Thyroid gland (tissue), 4 donors: ENCODE data around the gene PFKFB2. TPM values are rescaled to one million over a fixed set of nuclear protein-coding genes. Genes with fewer than 3 reads are reported as not detected.

Experiments used
- DNase-seq, 2 donors: peaks; one replicate each; pipeline ENCODE4 v3.0.0-alpha.2; 2019
- H3K27ac ChIP-seq, 3 donors: fragments of 200-600 bp; sonication (generic); 1 replicate in 2 of 3; 2 replicates in 1 of 3; pipeline ENCODE4 v1.5.1; 2016 to 2019; ENCODE audit warnings: mild to moderate bottlenecking in 1 of 3, moderate library complexity in 1 of 3
- H3K27me3 ChIP-seq: fragments of 200-600 bp; sonication (generic); one replicate; pipeline ENCODE4 v1.5.1; 2019
- H3K36me3 ChIP-seq, 2 donors: fragments of 200-600 bp; sonication (generic); one replicate each; pipeline ENCODE4 v1.5.1; 2016 to 2019
- H3K4me1 ChIP-seq, 2 donors: fragments of 200-600 bp; sonication (generic); one replicate each; pipeline ENCODE4 v1.5.1; 2017 to 2019
- H3K4me3 ChIP-seq, 3 donors: fragments of 200-600 bp; sonication (generic); replicated peaks in 1 of 3; 1 replicate in 2 of 3; 2 replicates in 1 of 3; pipeline ENCODE4 v1.5.1; 2016; ENCODE audit warnings: mild to moderate bottlenecking in 1 of 3
- H3K9me3 ChIP-seq: fragments of 200-600 bp; sonication (generic); one replicate; pipeline ENCODE4 v1.5.1; 2017
- CTCF ChIP-seq, 6 experiments: fragments of 200-600 bp in 3 of 6; fragments of 450-650 bp in 3 of 6; sonication (generic) in 3 of 6; IDR thresholded peaks; one replicate each; pipeline ENCODE4 v1.5.1; 2016 to 2019; ENCODE audit warnings: antibody characterized with exemption in 6 of 6, mild to moderate bottlenecking in 2 of 6, inconsistent platforms in 1 of 6, moderate library complexity in 1 of 6
- POLR2A ChIP-seq, 2 donors: fragments of 450-650 bp; IDR thresholded peaks; one replicate each; pipeline ENCODE4 v1.6.1; 2017; ENCODE audit warnings: antibody characterized with exemption in 2 of 2, mild to moderate bottlenecking in 2 of 2, moderate library complexity in 1 of 2
- WGBS, 2 donors: methylation state at CpG; one replicate each; pipeline ENCODE4 v1.1.5; 2017; 5-methylcytosine and 5-hydroxymethylcytosine counted together
- intact Hi-C: fragments of 100-400 bp; cut with DNase I; formaldehyde crosslinking; loops from one replicate; pipeline ENCODE4 v1.15.1; 2023
- total RNA-seq, 4 donors: library from RNA; depleted of rRNA; stranded (reverse); fragments of >200 nt; gene quantifications; one replicate each; pipeline ENCODE4 v1.2.3, GENCODE V29; 2016

Gene PFKFB2
- total RNA-seq, 4 donors from 2014 or later = 87.7 to 191 (median 110) TPM

- TF ChIP-seq CTCF (IDR thresholded peaks at IDR 0.05) = no peak
- TF ChIP-seq POLR2A (IDR thresholded peaks at IDR 0.05) = peak in 1 of 2 donors; percentile 42
These were observed 45.6 kb upstream of the PFKFB2 start for GRCh38 chr1:207007352-207008033.

GRCh38 chr1:207009182-207009850 lies 43.8 kb upstream of the PFKFB2 start:
- H3K36me3 ChIP-seq = no peaks in the 10 kb centered on the region
- no peaks in the 10 kb centered on the region for H3K27me3 ChIP-seq
- 92 to 94% methylated on average over 10 of the region's 10 CpGs for WGBS, 2 donors
- peaks cover 21 to 38% of the 10 kb centered on the region in 2 donors for H3K4me1 ChIP-seq
- TF ChIP-seq CTCF (IDR thresholded peaks at IDR 0.05) = no peak
- no peak for TF ChIP-seq POLR2A (IDR thresholded peaks at IDR 0.05)
- no peaks in the 10 kb centered on the region for H3K9me3 ChIP-seq
- intact Hi-C loops = loop anchor here (10.0 kb wide), 1 partner anchor 65 kb away; no protein-coding TSS in a partner anchor
- H3K4me3 ChIP-seq = no peak overlapping the region
- no peak for DNase-seq
- no peak overlapping the region for H3K27ac ChIP-seq

More at GRCh38 chr1:207007352-207008033, 45.6 kb upstream of the PFKFB2 start:
- intact Hi-C loops = loop anchor here (10.0 kb wide), 1 partner anchor 67 kb away; no protein-coding TSS in a partner anchor
- Histone ChIP-seq H3K4me1 (peaks cover 36 to 55% of the 10 kb centered on the region in 2 donors), H3K4me3 (no peak overlapping the region), H3K9me3 (no peaks in the 10 kb centered on the region), H3K36me3 (no peaks in the 10 kb centered on the region), H3K27ac (peak overlapping the region; percentile 29 to 86 (median 54)), H3K27me3 (no peaks in the 10 kb centered on the region)
- WGBS, 2 donors = 42 to 62% methylated on average over 5 of the region's 5 CpGs
- peak; percentile 79 to 89 for DNase-seq

GRCh38 chr1:207009945-207010344 lies 43.1 kb upstream of the PFKFB2 start:
- Histone ChIP-seq H3K4me3 (no peak overlapping the region), H3K27me3 (no peaks in the 10 kb centered on the region), H3K9me3 (no peaks in the 10 kb centered on the region), H3K36me3 (no peaks in the 10 kb centered on the region), H3K4me1 (peaks cover 17 to 32% of the 10 kb centered on the region in 2 donors), H3K27ac (no peak overlapping the region)
- intact Hi-C loops = loop anchor here (10.0 kb wide), 1 partner anchor 65 kb away; no protein-coding TSS in a partner anchor
- TF ChIP-seq CTCF (IDR thresholded peaks at IDR 0.05) (no peak), POLR2A (IDR thresholded peaks at IDR 0.05) (no peak)
- no peak for DNase-seq
- 81 to 88% methylated on average over 7 of the region's 7 CpGs for WGBS, 2 donors

GRCh38 chr1:207010726-207011125 lies 42.3 kb upstream of the PFKFB2 start:
- no peak for TF ChIP-seq POLR2A (IDR thresholded peaks at IDR 0.05)
- no peak for TF ChIP-seq CTCF (IDR thresholded peaks at IDR 0.05)
- 25 to 48% methylated on average over 2 of the region's 2 CpGs for WGBS, 2 donors
- no peak overlapping the region for H3K4me3 ChIP-seq
- intact Hi-C loops = no loop called here
- no peaks in the 10 kb centered on the region for H3K36me3 ChIP-seq
- no peak for DNase-seq
- no peaks in the 10 kb centered on the region for H3K27me3 ChIP-seq
- no peak overlapping the region for H3K27ac ChIP-seq
- H3K4me1 ChIP-seq = peaks cover 17 to 24% of the 10 kb centered on the region in 2 donors
- H3K9me3 ChIP-seq = no peaks in the 10 kb centered on the region
